ENCODE measurements around the gene FAHD2A.

DNA sequence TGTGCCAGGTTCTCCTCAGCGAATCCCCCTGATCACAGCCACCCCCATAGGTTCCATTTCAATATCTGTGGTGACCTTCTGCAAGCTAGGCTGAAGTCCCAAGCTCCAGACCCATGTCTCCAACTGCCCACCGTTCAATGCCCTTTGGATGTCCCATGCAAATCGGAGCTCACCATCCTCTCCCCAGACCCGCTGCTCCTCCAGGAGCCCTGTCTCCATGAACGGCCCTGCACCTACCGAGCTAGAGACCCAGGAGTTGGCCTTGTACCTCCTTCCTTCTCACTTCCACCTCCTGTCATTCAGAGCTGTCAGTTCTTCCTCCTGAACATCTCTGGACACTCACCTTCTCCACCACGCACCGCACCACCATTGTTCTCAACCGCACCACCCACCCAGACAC, 1.0 kb upstream of the FAHD2A start:
- TF ChIP-seq GATA2 (IDR thresholded peaks at IDR 0.05; ENCODE audit: low read depth, low read length) (no peak), GATA3 (IDR thresholded peaks at IDR 0.05; ENCODE audit: low read depth, low read length) (no peak)
